GM10266 (cell line): ENCODE data around the gene S100A9.

ENCODE experiments used
- DNase-seq: peaks from one replicate; pipeline ENCODE4 v3.0.0; 2012; ENCODE audit errors: extremely low spot score
- CTCF ChIP-seq: IDR thresholded peaks from 2 replicates; pipeline ENCODE4 v1.5.1; 2012; ENCODE audit warnings: mild to moderate bottlenecking, low read depth; ENCODE audit not compliant: control insufficient read depth, insufficient read depth; ENCODE audit errors: missing control alignments

The S100A9 gene

GRCh38 chr1:153372571-153372970 lies 14.9 kb downstream of the S100A9 start:
- TF ChIP-seq CTCF = no peak
- DNase-seq = no peak

- TF ChIP-seq CTCF = no peak
- no peak for DNase-seq
Observed at GRCh38 chr1:153374071-153374470, 16.4 kb downstream of the S100A9 start.

- no peak for TF ChIP-seq CTCF
- no peak for DNase-seq
Observed at GRCh38 chr1:153375511-153375910, 17.9 kb downstream of the S100A9 start, which contains the start of gene S100A12. TSS of gene S100A12 (minus strand) at chr1:153375621. CDS start at chr1:153374592, 1,029 bp downstream.

GRCh38 chr1:153379591-153379990 lies 21.9 kb downstream of the S100A9 start:
- no peak for DNase-seq

GRCh38 chr1:153380711-153381110 lies 23.1 kb downstream of the S100A9 start:
- TF ChIP-seq CTCF = no peak
- DNase-seq = no peak

More at GRCh38 chr1:153379591-153379990, 21.9 kb downstream of the S100A9 start:
- TF ChIP-seq CTCF = no peak

GRCh38 chr1:153384958-153385580 lies 27.4 kb downstream of the S100A9 start:
- no peak for TF ChIP-seq CTCF
- DNase-seq = no peak

GRCh38 chr1:153386500-153386901 lies 28.8 kb downstream of the S100A9 start:
- DNase-seq = no peak
- TF ChIP-seq CTCF = no peak
